IMR-90 (cell line): ENCODE measurements around the gene PACSIN2. TPM values are rescaled to one million over a fixed set of nuclear protein-coding genes. Genes with fewer than 3 reads are reported as not detected.

Experiments used
- ATAC-seq: fragments of 200-7000 bp; cut with Tn5 transposase; 2 replicates; pipeline ENCODE4 v1.9.1; 2020; ENCODE audit warnings: low read depth, mild to moderate bottlenecking, moderate library complexity
- BruUV-seq: library from RNA; stranded (reverse); fragments of 400-500 nt; replicated peaks from 2 replicates; lab custom pipeline; 2021; lab: Mats Ljungman, UMichigan
- CTCF ChIA-PET: fragments of 300-600 bp; formaldehyde crosslinking; extraction: SDS; loops from one replicate; lab custom pipeline; 2021; ENCODE audit warnings: antibody characterized with exemption; lab: Yijun Ruan, JAX
- POLR2A ChIA-PET: fragments of 300-600 bp; sonication (Branson Sonifier 250); formaldehyde crosslinking; loops from one replicate; lab custom pipeline; 2022; ENCODE audit warnings: antibody characterized with exemption; ENCODE audit not compliant: unreplicated experiment; lab: Charles Lee
- DNase-seq: peaks from one replicate; pipeline ENCODE4 v3.0.0; 2013
- H2AFZ ChIP-seq: replicated peaks from 2 replicates; pipeline ENCODE3; 2013; ENCODE audit warnings: low read length, mild to moderate bottlenecking; ENCODE audit not compliant: poor library complexity
- H2AK5ac ChIP-seq: 2 replicates; pipeline ENCODE4 v1.6.1; 2013; ENCODE audit warnings: low read depth, low read length, inconsistent platforms
- H2AK9ac ChIP-seq: replicated peaks from 2 replicates; pipeline ENCODE3; 2013; ENCODE audit warnings: mild to moderate bottlenecking, low read depth, low read length, moderate library complexity; ENCODE audit not compliant: poor library complexity
- H2BK120ac ChIP-seq: 2 replicates; pipeline ENCODE4 v1.6.1; 2013; ENCODE audit warnings: low read depth, low read length, inconsistent platforms
- H2BK15ac ChIP-seq: 3 replicates; pipeline ENCODE4 v1.6.1; 2013; ENCODE audit warnings: low read depth, low read length, inconsistent platforms
- H2BK20ac ChIP-seq: 2 replicates; pipeline ENCODE4 v1.6.1; 2013; ENCODE audit warnings: low read depth, mild to moderate bottlenecking, inconsistent platforms, low read length, moderate library complexity
- H2BK5ac ChIP-seq: 2 replicates; pipeline ENCODE4 v1.6.1; 2013; ENCODE audit warnings: mild to moderate bottlenecking, low read depth, low read length, inconsistent platforms; ENCODE audit not compliant: poor library complexity, severe bottlenecking
- H3K14ac ChIP-seq: replicated peaks from 2 replicates; pipeline ENCODE4 v1.6.1; 2013; ENCODE audit warnings: low read depth, low read length, inconsistent platforms
- H3K18ac ChIP-seq: 2 replicates; pipeline ENCODE4 v1.6.1; 2013; ENCODE audit warnings: low read depth, low read length, control low read depth
- H3K23ac ChIP-seq: 2 replicates; pipeline ENCODE4 v1.6.1; 2013; ENCODE audit warnings: low read depth, low read length, inconsistent platforms
- H3K27ac ChIP-seq: 2 replicates; pipeline ENCODE4 v1.5.1; 2013; ENCODE audit warnings: mild to moderate bottlenecking, control low read depth, low read length; ENCODE audit not compliant: insufficient read depth
- H3K27me3 ChIP-seq: 2 replicates; pipeline ENCODE4 v1.6.1; 2013; ENCODE audit warnings: low read length; ENCODE audit not compliant: control insufficient read depth, insufficient read depth
- H3K36me3 ChIP-seq: 2 replicates; pipeline ENCODE4 v1.6.1; 2013; ENCODE audit warnings: low read length, mixed read lengths; ENCODE audit not compliant: control insufficient read depth, insufficient read depth
- H3K4ac ChIP-seq: 2 replicates; pipeline ENCODE4 v1.6.1; 2013; ENCODE audit warnings: low read depth, low read length, inconsistent platforms
- H3K4me1 ChIP-seq: 2 replicates; pipeline ENCODE4 v1.6.1; 2013; ENCODE audit warnings: low read length, mixed read lengths; ENCODE audit not compliant: control insufficient read depth, insufficient read depth
- H3K4me2 ChIP-seq: 2 replicates; pipeline ENCODE4 v1.6.1; 2013; ENCODE audit warnings: low read depth, mild to moderate bottlenecking, control low read depth, low read length, moderate library complexity
- H3K4me3 ChIP-seq: 2 replicates; pipeline ENCODE4 v1.5.1; 2013; ENCODE audit warnings: low read depth, mild to moderate bottlenecking, control low read depth, low read length, moderate library complexity; ENCODE audit not compliant: insufficient read depth
- H3K56ac ChIP-seq: 2 replicates; pipeline ENCODE4 v1.6.1; 2013; ENCODE audit warnings: low read length, inconsistent platforms; ENCODE audit not compliant: insufficient read depth; ENCODE audit errors: extremely low read depth
- H3K79me1 ChIP-seq, 2 experiments: 2 replicates each; pipeline ENCODE4 v1.6.1; 2013; ENCODE audit warnings: low read length in 2 of 2, inconsistent platforms in 1 of 2, low read depth in 1 of 2
- H3K9ac ChIP-seq: 2 replicates; pipeline ENCODE4 v1.6.1; 2013; ENCODE audit warnings: low read depth, low read length, control low read depth
- H3K9me1 ChIP-seq: 2 replicates; pipeline ENCODE4 v1.6.1; 2013; ENCODE audit warnings: low read length, inconsistent platforms; ENCODE audit not compliant: insufficient read depth
- H3K9me3 ChIP-seq: 2 replicates; pipeline ENCODE4 v1.6.1; 2013; ENCODE audit warnings: low read length; ENCODE audit not compliant: control insufficient read depth, insufficient read depth
- H4K20me1 ChIP-seq: 2 replicates; pipeline ENCODE4 v1.6.1; 2013; ENCODE audit warnings: low read length, inconsistent platforms; ENCODE audit not compliant: insufficient read depth
- H4K5ac ChIP-seq: 2 replicates; pipeline ENCODE4 v1.6.1; 2013; ENCODE audit warnings: mild to moderate bottlenecking, low read depth, low read length, control low read depth
- H4K8ac ChIP-seq, 2 experiments: 2 replicates each; pipeline ENCODE4 v1.6.1; 2013; ENCODE audit warnings: low read depth in 2 of 2, low read length in 2 of 2, control low read depth in 1 of 2, inconsistent platforms in 1 of 2
- H4K91ac ChIP-seq: 2 replicates; pipeline ENCODE4 v1.6.1; 2013; ENCODE audit warnings: low read depth, low read length, inconsistent platforms; ENCODE audit not compliant: insufficient read depth
- CEBPB ChIP-seq: IDR thresholded peaks from 2 replicates; pipeline ENCODE4 v1.6.1; 2012; ENCODE audit warnings: low read depth, low read length, improper control_type of control experiment
- CTCF ChIP-seq: conservative IDR thresholded peaks from 2 replicates; pipeline ENCODE4 v1.5.1; 2012; ENCODE audit warnings: mild to moderate bottlenecking, low read depth, low read length, improper control_type of control experiment
- FOS ChIP-seq: fragments of 150-350 bp; IDR thresholded peaks from 2 replicates; pipeline ENCODE4 v1.6.1; 2016; ENCODE audit warnings: low read depth, low read length
- MAFK ChIP-seq: IDR thresholded peaks from 2 replicates; pipeline ENCODE4 v1.6.1; 2012; ENCODE audit warnings: low read depth, low read length, improper control_type of control experiment
- MAZ ChIP-seq: IDR thresholded peaks from 2 replicates; pipeline ENCODE4 v1.6.1; 2012; ENCODE audit warnings: low read depth, mild to moderate bottlenecking, low read length, improper control_type of control experiment, moderate library complexity, borderline replicate concordance
- MXI1 ChIP-seq: IDR thresholded peaks from 2 replicates; pipeline ENCODE4 v1.6.1; 2012; ENCODE audit warnings: low read depth, mild to moderate bottlenecking, low read length, moderate library complexity, borderline replicate concordance
- NFE2L2 ChIP-seq: fragments of 150-350 bp; IDR thresholded peaks from 2 replicates; pipeline ENCODE4 v1.6.1; 2016; ENCODE audit warnings: low read depth, mild to moderate bottlenecking, low read length
- POLR2A ChIP-seq: IDR thresholded peaks from 2 replicates; pipeline ENCODE4 v1.6.1; 2012; ENCODE audit warnings: mild to moderate bottlenecking, low read depth, low read length
- RAD21 ChIP-seq: IDR thresholded peaks from 2 replicates; pipeline ENCODE4 v1.6.1; 2012; ENCODE audit warnings: low read length, improper control_type of control experiment
- SMC3 ChIP-seq: fragments of 150-350 bp; IDR thresholded peaks from 2 replicates; pipeline ENCODE4 v1.6.1; 2016; ENCODE audit warnings: low read depth, mild to moderate bottlenecking, antibody characterized with exemption, low read length, moderate library complexity
- WGBS, 2 experiments: methylation state at CpG; one replicate each; pipeline versions ENCODE4 v1.1.5 to v1.1.7; 2013; ENCODE audit warnings: missing lambda C conversion rate in 2 of 2; ENCODE audit not compliant: insufficient read length in 1 of 2; ENCODE audit errors: extremely low coverage in 2 of 2; 5-methylcytosine and 5-hydroxymethylcytosine counted together
- dilution Hi-C: fragments of 300-500 bp; cut with HindIII; formaldehyde crosslinking; loops from one replicate; pipeline ENCODE4 v1.14.3; 2018; ENCODE audit warnings: low sequenced_read_pairs; ENCODE audit not compliant: unreplicated experiment
- in situ Hi-C: fragments of 300-500 bp; cut with MboI; formaldehyde crosslinking; loops from 3 replicates; pipeline ENCODE4 v1.14.3; 2019; ENCODE audit warnings: low sequenced_read_pairs, inconsistent platforms, mixed read lengths
- intact Hi-C: fragments of 100-400 bp; cut with micrococcal nuclease; formaldehyde crosslinking; loops from 2 replicates; pipeline ENCODE4 v1.10.0; 2022
- polyA plus RNA-seq, 3 experiments: library from polyadenylated mRNA; depleted of rRNA; stranded (reverse); fragments of >200 nt; gene quantifications; 2 replicates each; pipeline ENCODE4 v1.2.3, GENCODE V29; 2012; ENCODE audit warnings: low replicate concordance in 1 of 3
- total RNA-seq: library from RNA; depleted of rRNA; stranded (reverse); fragments of >200 nt; gene quantifications from 2 replicates; pipeline ENCODE4 v1.2.3, GENCODE V29; 2012
- TF ChIP-seq, protein P1 (sequence below): fragments of 150-350 bp; IDR thresholded peaks from 2 replicates; pipeline ENCODE4 v1.6.1; 2016; ENCODE audit warnings: low read depth, mild to moderate bottlenecking, low read length, moderate library complexity, borderline replicate concordance

PACSIN2 gene
- total and polyA plus RNA-seq, 2 of the 4 experiments (the other 2 are of a cell fraction): 85.0 to 118 TPM

DNA sequence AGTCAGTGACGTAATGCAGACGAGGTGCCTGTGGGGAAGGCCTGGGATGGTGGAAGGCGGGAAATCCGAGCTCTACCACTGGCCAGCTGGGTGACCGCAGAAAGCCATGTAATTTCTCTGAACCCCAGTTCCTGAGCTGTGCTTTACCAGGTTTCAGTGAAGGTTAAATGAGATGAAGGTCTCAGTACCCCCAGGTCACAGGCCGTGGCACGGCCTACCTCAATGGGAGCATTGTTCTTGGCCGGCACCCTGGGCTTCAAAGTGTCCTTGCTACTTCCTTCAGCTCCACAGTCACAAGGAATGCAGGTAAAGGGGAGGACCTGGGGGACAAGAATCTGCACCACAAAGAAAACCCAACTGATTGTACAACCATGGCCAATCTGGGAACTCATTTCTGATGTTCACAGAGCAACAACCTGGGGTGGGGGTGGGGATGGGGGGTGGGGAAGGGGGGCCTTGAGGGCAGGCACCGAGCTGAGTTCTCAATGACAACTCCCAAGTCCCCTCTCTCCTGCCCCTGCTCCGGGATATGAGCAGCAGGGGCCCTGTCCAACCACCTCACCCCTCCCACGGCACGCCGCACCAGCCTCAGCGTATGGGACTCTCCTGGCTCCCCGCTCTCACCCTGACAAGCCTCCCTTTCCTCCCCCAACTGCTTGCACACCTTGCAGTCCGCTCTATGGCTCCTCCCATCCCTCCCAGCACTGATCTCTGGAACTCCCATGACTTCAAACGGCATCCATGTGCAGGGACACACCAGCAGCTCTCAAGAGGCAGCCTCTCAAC, 98.8 kb downstream of the PACSIN2 start:
- Histone ChIP-seq H4K5ac (no peak overlapping the region), H4K20me1 (peaks cover 84% of the 10 kb centered on the region), H3K23ac (no peak overlapping the region), H3K4ac (no peak overlapping the region), H3K36me3 (no peaks in the 10 kb centered on the region; the same call in 1 of the 2 replicates), H2BK15ac (no peak overlapping the region), H4K8ac (no peak overlapping the region), H3K56ac (no peak overlapping the region), H2AFZ (no peak overlapping the region), H3K14ac (no peak overlapping the region; the same call in 1 of the 2 replicates), H2AK9ac (peak overlapping the region; percentile 62), H4K91ac (no peak overlapping the region), H3K4me3 (no peak overlapping the region), H2BK5ac (no peak overlapping the region), H3K9ac (no peak overlapping the region), H3K4me2 (no peak overlapping the region), H3K27me3 (no peaks in the 10 kb centered on the region), H3K9me1 (peaks cover 42% of the 10 kb centered on the region), H2BK120ac (no peak overlapping the region), H3K18ac (no peak overlapping the region), H3K4me1 (peaks cover 6% of the 10 kb centered on the region), H2AK5ac (no peak overlapping the region), H3K9me3 (no peaks in the 10 kb centered on the region), H3K79me1 (peaks cover 55 to 96% of the 10 kb centered on the region in 2 experiments), H2BK20ac (no peak overlapping the region), H3K27ac (no peak overlapping the region)
- in situ Hi-C loops (no loop called here), dilution Hi-C loops (no loop called here), intact Hi-C loops (no loop called here)
- POLR2A ChIA-PET: no interaction called here
- no TSS peak for BruUV-seq
- no peak for DNase-seq
- CTCF ChIA-PET: no interaction called here
- 98% methylated on average over 6 of the region's 17 CpGs; no CpG with 5 or more reads in 1 of the 2 experiments for WGBS, 2 experiments
- TF ChIP-seq MAZ (no peak), CTCF (no peak), FOS (no peak), MAFK (no peak), POLR2A (no peak), NFE2L2 (no peak), RAD21 (no peak), SMC3 (no peak), CEBPB (no peak), MXI1 (no peak)
- TF ChIP-seq, protein P1, sequence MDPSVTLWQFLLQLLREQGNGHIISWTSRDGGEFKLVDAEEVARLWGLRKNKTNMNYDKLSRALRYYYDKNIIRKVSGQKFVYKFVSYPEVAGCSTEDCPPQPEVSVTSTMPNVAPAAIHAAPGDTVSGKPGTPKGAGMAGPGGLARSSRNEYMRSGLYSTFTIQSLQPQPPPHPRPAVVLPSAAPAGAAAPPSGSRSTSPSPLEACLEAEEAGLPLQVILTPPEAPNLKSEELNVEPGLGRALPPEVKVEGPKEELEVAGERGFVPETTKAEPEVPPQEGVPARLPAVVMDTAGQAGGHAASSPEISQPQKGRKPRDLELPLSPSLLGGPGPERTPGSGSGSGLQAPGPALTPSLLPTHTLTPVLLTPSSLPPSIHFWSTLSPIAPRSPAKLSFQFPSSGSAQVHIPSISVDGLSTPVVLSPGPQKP: no peak
- no peak for ATAC-seq
